GM11168 (cell line): ENCODE measurements around the gene ANKRD36C.
"Not testable (repeated sequence)": the region's sequence is repeated elsewhere in the genome, so short reads cannot be mapped to it uniquely, and the experiment has no call there.

Experiments
- in situ Hi-C: fragments of 300-500 bp; cut with MboI; formaldehyde crosslinking; loops from one replicate; pipeline ENCODE4 v1.12.0; 2022; ENCODE audit warnings: low sequenced_read_pairs; ENCODE audit not compliant: unreplicated experiment

The ANKRD36C gene

GRCh38 chr2:95991351-95992094, at the start of gene ANKRD36C:
Gene ANKRD36C (minus strand): TSS chr2:95991824. CDS start chr2:95991708, 116 bp downstream.
- in situ Hi-C loops = loop anchor here (5.0 to 10.0 kb wide), 2 partner anchors 1121 to 1603 kb away; partner anchors contain the start of gene ANKRD36

- in situ Hi-C loops = not testable (repeated sequence)
Measured at GRCh38 chr2:96035554-96035953, 43.9 kb upstream of the ANKRD36C start.

- in situ Hi-C loops = not testable (repeated sequence)
Measured at GRCh38 chr2:96034792-96035191, 43.2 kb upstream of the ANKRD36C start, which contains the start of gene GPAT2. Gene GPAT2 (minus strand): TSS chr2:96034916. CDS start chr2:96032359, 2,557 bp downstream.

GRCh38 chr2:96033997-96034396, 42.4 kb upstream of the ANKRD36C start:
- in situ Hi-C loops = not testable (repeated sequence)

GRCh38 chr2:96027725-96028325, 36.2 kb upstream of the ANKRD36C start:
- in situ Hi-C loops = loop anchor here (10.0 kb wide), 1 partner anchor 233 kb away; no protein-coding TSS in a partner anchor

- in situ Hi-C loops = loop anchor here (10.0 kb wide), 1 partner anchor 231 kb away; no protein-coding TSS in a partner anchor
Measured at GRCh38 chr2:96025755-96026154, 34.1 kb upstream of the ANKRD36C start.

GRCh38 chr2:96025194-96025492, 33.5 kb upstream of the ANKRD36C start:
- in situ Hi-C loops = loop anchor here (10.0 kb wide), 1 partner anchor 230 kb away; no protein-coding TSS in a partner anchor

- in situ Hi-C loops = loop anchor here (10.0 kb wide), 1 partner anchor 230 kb away; no protein-coding TSS in a partner anchor
Measured at GRCh38 chr2:96024336-96025193, 32.9 kb upstream of the ANKRD36C start.

- in situ Hi-C loops = loop anchor here (10.0 kb wide), 1 partner anchor 229 kb away; no protein-coding TSS in a partner anchor
Measured at GRCh38 chr2:96023701-96024100, 32.1 kb upstream of the ANKRD36C start.

- in situ Hi-C loops = loop anchor here (10.0 kb wide), 1 partner anchor 228 kb away; no protein-coding TSS in a partner anchor
Measured at GRCh38 chr2:96022701-96023447, 31.2 kb upstream of the ANKRD36C start.

- in situ Hi-C loops = loop anchor here (10.0 kb wide), 1 partner anchor 227 kb away; no protein-coding TSS in a partner anchor
Measured at GRCh38 chr2:96022126-96022525, 30.5 kb upstream of the ANKRD36C start.

GRCh38 chr2:96021142-96021541, 29.5 kb upstream of the ANKRD36C start:
- in situ Hi-C loops = loop anchor here (10.0 kb wide), 1 partner anchor 226 kb away; no protein-coding TSS in a partner anchor

GRCh38 chr2:96019909-96020590, 28.4 kb upstream of the ANKRD36C start:
- in situ Hi-C loops = loop anchor here (10.0 kb wide), 1 partner anchor 225 kb away; no protein-coding TSS in a partner anchor

GRCh38 chr2:96016321-96016720, 24.7 kb upstream of the ANKRD36C start:
- in situ Hi-C loops = not testable (repeated sequence)

GRCh38 chr2:96012792-96013264, 21.2 kb upstream of the ANKRD36C start:
- in situ Hi-C loops = loop anchor here (5.0 kb wide), 1 partner anchor 1079 kb away; the partner anchor contains the start of gene FAHD2B

- in situ Hi-C loops = loop anchor here (5.0 kb wide), 1 partner anchor 1080 kb away; the partner anchor contains the start of gene FAHD2B
Measured at GRCh38 chr2:96012086-96012791, 20.6 kb upstream of the ANKRD36C start.

- in situ Hi-C loops = loop anchor here (5.0 kb wide), 1 partner anchor 1081 kb away; the partner anchor contains the start of gene FAHD2B
Measured at GRCh38 chr2:96011129-96011455, 19.5 kb upstream of the ANKRD36C start.
